BJ (cell line): ENCODE data around the gene GALR3. TPM values are rescaled to one million over a fixed set of nuclear protein-coding genes. Genes with fewer than 3 reads are reported as not detected.

ENCODE experiments used
- CTCF ChIA-PET: fragments of 350-600 bp; formaldehyde crosslinking; extraction: SDS; loops from one replicate; lab custom pipeline; 2021; ENCODE audit warnings: antibody characterized with exemption, inconsistent platforms; lab: Yijun Ruan, JAX
- POLR2A ChIA-PET: fragments of 300-600 bp; sonication (Branson Sonifier 250); formaldehyde crosslinking; extraction: SDS; loops from one replicate; lab custom pipeline; 2021; ENCODE audit warnings: antibody characterized with exemption; lab: Charles Lee
- DNase-seq: peaks from one replicate; pipeline ENCODE4 v3.0.0-alpha.2; 2011; ENCODE audit warnings: low read depth
- H3K27me3 ChIP-seq: 2 replicates; pipeline ENCODE4 v1.6.0; 2011; ENCODE audit warnings: low read length; ENCODE audit not compliant: control insufficient read depth, insufficient read depth
- H3K36me3 ChIP-seq: 2 replicates; pipeline ENCODE4 v1.5.1; 2011; ENCODE audit warnings: low read length; ENCODE audit not compliant: control insufficient read depth, insufficient read depth
- H3K4me3 ChIP-seq: 2 replicates; pipeline ENCODE4 v1.5.1; 2011; ENCODE audit warnings: low read depth, mild to moderate bottlenecking, control low read depth, low read length
- polyA plus RNA-seq: library from polyadenylated mRNA; depleted of rRNA; stranded (reverse); fragments of >200 nt; gene quantifications from 2 replicates; pipeline ENCODE4 v1.2.3, GENCODE V29; 2011
- TF ChIP-seq, protein P1 (sequence below): IDR thresholded peaks from 2 replicates; pipeline ENCODE4 v1.5.1; 2011; ENCODE audit warnings: low read depth, mild to moderate bottlenecking, control low read depth, inconsistent platforms, low read length, moderate library complexity; ENCODE audit not compliant: insufficient read depth

The GALR3 gene
- polyA plus RNA-seq, 1 experiment, result not detected

DNA sequence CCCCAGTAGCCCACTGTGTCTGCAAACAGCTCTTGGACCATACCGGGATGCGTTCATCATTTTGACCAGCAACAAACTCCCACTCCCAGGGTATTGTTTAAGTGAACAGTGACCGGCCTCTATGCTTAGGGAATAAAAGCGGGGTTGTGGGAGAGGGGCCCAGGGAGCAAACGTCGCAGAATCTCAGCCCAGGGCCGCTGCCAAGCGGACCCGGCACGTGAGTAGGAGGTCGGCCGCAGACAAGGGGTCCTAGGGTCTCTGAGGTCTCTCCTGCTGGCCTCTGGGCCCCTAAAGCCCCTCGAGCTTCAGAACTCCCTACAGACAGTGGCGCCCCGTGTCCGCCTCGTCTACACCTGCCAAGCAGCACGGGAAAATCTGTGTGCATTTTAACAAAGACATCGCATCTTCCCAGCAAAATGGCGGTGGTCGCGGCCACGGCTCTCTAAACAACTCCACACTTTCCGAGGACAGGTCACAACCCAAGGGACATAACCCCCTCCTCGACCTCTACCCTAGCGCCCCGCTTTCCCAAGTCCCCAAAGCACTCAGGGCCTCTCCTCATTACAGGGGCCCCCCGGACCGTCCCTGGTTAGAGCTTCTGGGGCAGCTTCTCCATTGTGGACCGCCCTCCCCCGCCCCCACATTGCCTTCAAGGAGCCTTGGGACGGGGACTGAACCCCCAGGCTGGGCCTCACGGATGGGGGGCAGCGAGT lies 19.4 kb upstream of the GALR3 start:
- no peaks in the 10 kb centered on the region for H3K36me3 ChIP-seq
- POLR2A ChIA-PET, result no interaction called here
- H3K27me3 ChIP-seq, result no peaks in the 10 kb centered on the region
- TF ChIP-seq, protein P1, sequence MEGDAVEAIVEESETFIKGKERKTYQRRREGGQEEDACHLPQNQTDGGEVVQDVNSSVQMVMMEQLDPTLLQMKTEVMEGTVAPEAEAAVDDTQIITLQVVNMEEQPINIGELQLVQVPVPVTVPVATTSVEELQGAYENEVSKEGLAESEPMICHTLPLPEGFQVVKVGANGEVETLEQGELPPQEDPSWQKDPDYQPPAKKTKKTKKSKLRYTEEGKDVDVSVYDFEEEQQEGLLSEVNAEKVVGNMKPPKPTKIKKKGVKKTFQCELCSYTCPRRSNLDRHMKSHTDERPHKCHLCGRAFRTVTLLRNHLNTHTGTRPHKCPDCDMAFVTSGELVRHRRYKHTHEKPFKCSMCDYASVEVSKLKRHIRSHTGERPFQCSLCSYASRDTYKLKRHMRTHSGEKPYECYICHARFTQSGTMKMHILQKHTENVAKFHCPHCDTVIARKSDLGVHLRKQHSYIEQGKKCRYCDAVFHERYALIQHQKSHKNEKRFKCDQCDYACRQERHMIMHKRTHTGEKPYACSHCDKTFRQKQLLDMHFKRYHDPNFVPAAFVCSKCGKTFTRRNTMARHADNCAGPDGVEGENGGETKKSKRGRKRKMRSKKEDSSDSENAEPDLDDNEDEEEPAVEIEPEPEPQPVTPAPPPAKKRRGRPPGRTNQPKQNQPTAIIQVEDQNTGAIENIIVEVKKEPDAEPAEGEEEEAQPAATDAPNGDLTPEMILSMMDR, result no peak
- no peak overlapping the region for H3K4me3 ChIP-seq
- DNase-seq, result no peak
- CTCF ChIA-PET, result interaction anchor here (1.7 kb wide), 1 partner anchor 11 kb away, joined by 7 read pairs; no protein-coding TSS in a partner anchor

DNA sequence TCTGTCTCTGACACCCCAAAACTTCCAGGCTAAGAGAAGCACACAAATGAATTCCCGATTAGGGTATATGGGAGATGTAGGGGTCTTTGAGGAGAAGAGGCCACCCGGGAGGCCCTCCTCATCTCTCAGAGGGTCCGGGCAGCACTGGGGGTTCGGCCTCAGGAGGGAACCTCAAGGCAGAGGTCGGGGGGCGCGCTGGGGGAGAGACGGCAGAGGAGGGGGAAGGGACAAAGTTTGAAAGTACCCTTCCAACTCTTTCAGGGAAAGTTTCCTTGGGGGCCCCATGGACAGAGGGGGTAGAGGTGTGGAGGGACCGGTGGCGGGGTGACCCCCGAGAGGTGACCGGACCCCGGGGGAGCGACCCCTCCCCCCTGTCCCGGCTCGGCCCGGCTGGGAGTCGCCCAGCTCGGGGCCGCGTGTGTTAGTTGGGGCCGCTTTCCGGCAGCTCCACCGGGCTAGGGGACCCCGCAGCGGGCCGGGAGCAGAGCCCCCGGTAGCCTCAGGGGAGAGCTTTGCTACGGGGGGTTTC lies 18.8 kb upstream of the GALR3 start:
- ChIA-PET CTCF (interaction anchor here (0.8 to 1.5 kb wide), 4 partner anchors 13 to 162 kb away, joined by 3 to 5 read pairs (median 3); no protein-coding TSS in a partner anchor), POLR2A (interaction anchor here (0.6 to 0.9 kb wide), 2 partner anchors 121 to 242 kb away, joined by 5 to 8 read pairs; no protein-coding TSS in a partner anchor)
- Histone ChIP-seq H3K27me3 (no peaks in the 10 kb centered on the region), H3K4me3 (peak overlapping the region; percentile 61), H3K36me3 (no peaks in the 10 kb centered on the region)
- DNase-seq, result no peak
- TF ChIP-seq, protein P1, result no peak

DNA sequence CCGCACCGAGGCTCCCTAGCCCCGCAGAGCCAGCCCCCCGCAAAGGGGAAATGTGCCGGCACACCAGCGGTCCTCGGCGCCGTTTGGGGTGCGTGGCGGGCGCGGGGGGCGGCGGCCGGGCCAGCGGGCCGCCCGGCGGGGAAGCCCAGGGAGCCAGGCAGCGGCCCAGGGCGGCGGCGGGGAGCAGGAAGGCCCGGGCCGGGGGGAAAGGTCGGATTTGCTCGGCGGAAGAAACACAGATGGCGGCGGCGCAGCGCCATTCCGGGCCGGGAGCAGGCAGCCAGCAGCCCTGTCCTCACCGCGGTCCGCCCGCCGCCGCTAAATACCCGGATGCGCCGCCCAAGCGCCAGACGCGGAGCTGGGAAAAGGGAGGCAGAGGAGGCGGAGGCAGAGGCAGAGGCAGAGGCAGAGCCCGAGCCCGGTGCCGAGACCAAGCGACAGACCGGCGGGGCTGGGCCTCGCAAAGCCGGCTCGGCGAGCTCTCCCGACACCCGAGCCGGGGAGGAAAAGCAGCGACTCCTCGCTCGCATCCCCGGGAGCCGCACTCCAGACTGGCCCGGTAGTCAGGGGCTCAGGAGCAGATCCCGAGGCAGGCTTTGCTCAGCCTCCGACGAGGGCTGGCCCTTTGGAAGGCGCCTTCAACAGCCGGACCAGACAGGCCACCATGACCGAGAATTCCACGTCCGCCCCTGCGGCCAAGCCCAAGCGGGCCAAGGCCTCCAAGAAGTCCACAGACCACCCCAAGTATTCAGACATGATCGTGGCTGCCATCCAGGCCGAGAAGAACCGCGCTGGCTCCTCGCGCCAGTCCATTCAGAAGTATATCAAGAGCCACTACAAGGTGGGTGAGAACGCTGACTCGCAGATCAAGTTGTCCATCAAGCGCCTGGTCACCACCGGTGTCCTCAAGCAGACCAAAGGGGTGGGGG lies 18.0 kb upstream of the GALR3 start:
- no peak for DNase-seq
- peak overlapping the region; percentile 61 for H3K4me3 ChIP-seq
- POLR2A ChIA-PET, result interaction anchor here (0.6 to 0.9 kb wide), 3 partner anchors 39 to 242 kb away, joined by 3 to 8 read pairs (median 5); partner anchors contain the start of gene ANKRD54
- H3K27me3 ChIP-seq, result no peaks in the 10 kb centered on the region
- TF ChIP-seq, protein P1, result no peak
- CTCF ChIA-PET, result interaction anchor here (0.8 to 1.5 kb wide), 5 partner anchors 12 to 213 kb away, joined by 3 to 5 read pairs (median 3); no protein-coding TSS in a partner anchor
- no peaks in the 10 kb centered on the region for H3K36me3 ChIP-seq

DNA sequence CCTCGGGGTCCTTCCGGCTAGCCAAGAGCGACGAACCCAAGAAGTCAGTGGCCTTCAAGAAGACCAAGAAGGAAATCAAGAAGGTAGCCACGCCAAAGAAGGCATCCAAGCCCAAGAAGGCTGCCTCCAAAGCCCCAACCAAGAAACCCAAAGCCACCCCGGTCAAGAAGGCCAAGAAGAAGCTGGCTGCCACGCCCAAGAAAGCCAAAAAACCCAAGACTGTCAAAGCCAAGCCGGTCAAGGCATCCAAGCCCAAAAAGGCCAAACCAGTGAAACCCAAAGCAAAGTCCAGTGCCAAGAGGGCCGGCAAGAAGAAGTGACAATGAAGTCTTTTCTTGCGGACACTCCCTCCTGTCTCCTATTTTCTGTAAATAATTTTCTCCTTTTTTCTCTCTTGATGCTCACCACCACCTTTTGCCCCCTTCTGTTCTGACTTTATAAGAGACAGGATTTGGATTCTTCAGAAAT lies 17.3 kb upstream of the GALR3 start:
- DNase-seq, result no peak
- CTCF ChIA-PET, result interaction anchor here (1.0 to 1.5 kb wide), 2 partner anchors 50 to 213 kb away, joined by 3 read pairs; no protein-coding TSS in a partner anchor
- Histone ChIP-seq H3K4me3 (peak overlapping the region; percentile 61), H3K36me3 (no peaks in the 10 kb centered on the region), H3K27me3 (no peaks in the 10 kb centered on the region)
- TF ChIP-seq, protein P1, result no peak
- POLR2A ChIA-PET, result interaction anchor here (0.8 kb wide), 1 partner anchor 38 kb away, joined by 3 read pairs; the partner anchor contains the start of gene ANKRD54
